CD4-positive, alpha-beta T cell (primary cell): ENCODE measurements around the gene OR2AT4. TPM values are rescaled to one million over a fixed set of nuclear protein-coding genes. Genes with fewer than 3 reads are reported as not detected.

Source experiments
- ATAC-seq: fragments of 200-7000 bp; cut with Tn5 transposase; one replicate; pipeline ENCODE4 v1.10.0; 2022; ENCODE audit warnings: mild to moderate bottlenecking; ENCODE audit not compliant: poor library complexity
- CTCF ChIA-PET: fragments of 350-600 bp; sonication (Branson Sonifier 250); formaldehyde crosslinking; loops from one replicate; lab custom pipeline; 2021; ENCODE audit warnings: antibody characterized with exemption, inconsistent platforms; lab: Charles Lee
- POLR2A ChIA-PET: fragments of 350-600 bp; sonication (Branson Sonifier 250); formaldehyde crosslinking; loops from one replicate; lab custom pipeline; 2021; ENCODE audit warnings: antibody characterized with exemption, inconsistent platforms; lab: Charles Lee
- DNase-seq, 14 experiments: peaks; one replicate each; pipeline ENCODE4 v3.0.0-alpha.2; 2013 to 2020; ENCODE audit warnings: mixed read lengths in 2 of 14
- H3K27ac ChIP-seq, 2 donors: one replicate each; pipeline versions ENCODE4 v1.5.1 to v1.7.0; 2013; ENCODE audit warnings: low read length in 2 of 2, low read depth in 1 of 2, mild to moderate bottlenecking in 1 of 2
- H3K27me3 ChIP-seq, 2 experiments: 1 replicate in 1 of 2; 2 replicates in 1 of 2; pipeline versions ENCODE4 v1.6.1 to v1.7.0; 2013; ENCODE audit warnings: low read length in 2 of 2, control low read depth in 1 of 2, mild to moderate bottlenecking in 1 of 2, moderate library complexity in 1 of 2; ENCODE audit not compliant: insufficient read depth in 2 of 2, control insufficient read depth in 1 of 2
- H3K36me3 ChIP-seq: one replicate; pipeline ENCODE4 v1.6.1; 2013; ENCODE audit warnings: low read length, control low read depth; ENCODE audit not compliant: insufficient read depth
- H3K4me1 ChIP-seq: one replicate; pipeline ENCODE4 v1.6.1; 2013; ENCODE audit warnings: low read length, control low read depth; ENCODE audit not compliant: insufficient read depth
- H3K4me3 ChIP-seq: one replicate; pipeline ENCODE4 v1.5.1; 2013; ENCODE audit warnings: mild to moderate bottlenecking, low read length, moderate library complexity
- H3K9me3 ChIP-seq, 2 experiments: 1 replicate in 1 of 2; 2 replicates in 1 of 2; pipeline versions ENCODE4 v1.6.1 to v1.7.0; 2013; ENCODE audit warnings: low read length in 2 of 2, mild to moderate bottlenecking in 2 of 2, control low read depth in 1 of 2, moderate library complexity in 1 of 2; ENCODE audit not compliant: control insufficient read depth in 1 of 2, insufficient read depth in 1 of 2
- H3K27ac Mint-ChIP-seq: one replicate; pipeline ENCODE4 v1.8.0; 2020; ENCODE audit warnings: mixed read lengths
- H3K27me3 Mint-ChIP-seq: one replicate; pipeline ENCODE4 v1.8.0; 2021; ENCODE audit warnings: mixed read lengths
- H3K36me3 Mint-ChIP-seq: one replicate; pipeline ENCODE4 v1.8.0; 2021; ENCODE audit warnings: low read depth, mixed read lengths
- H3K4me1 Mint-ChIP-seq: one replicate; pipeline ENCODE4 v1.8.0; 2021; ENCODE audit warnings: low read depth, mixed read lengths
- H3K4me3 Mint-ChIP-seq: one replicate; pipeline ENCODE4 v1.8.0; 2020; ENCODE audit warnings: mild to moderate bottlenecking, mixed read lengths
- H3K9me3 Mint-ChIP-seq: one replicate; pipeline ENCODE4 v1.8.0; 2020; ENCODE audit warnings: mixed read lengths
- CTCF ChIP-seq: fragments of 200-600 bp; IDR thresholded peaks from one replicate; pipeline ENCODE4 v1.8.0; 2022; ENCODE audit warnings: antibody characterized with exemption, mild to moderate bottlenecking
- intact Hi-C, 2 experiments: fragments of 100-400 bp; cut with DNase I in 1 of 2; cut with micrococcal nuclease in 1 of 2; formaldehyde crosslinking; loops; one replicate each; pipeline versions ENCODE4 v1.15.1 to v1.9.0; 2023 to 2025; cut with DNase I, micrococcal nuclease
- total RNA-seq, 174 experiments: library from RNA in 2 of 174; stranded (reverse) in 2 of 174; gene quantifications; one replicate each; pipeline ENCODE4 v1.2.3 and lab custom pipeline; 2021 to 2026

OR2AT4 gene
- total RNA-seq, 2 experiments from 2014 or later = not detected

GRCh38 chr11:75087319-75088305, 9.1 kb downstream of the OR2AT4 start:
- no peaks in the 10 kb centered on the region for H3K36me3 Mint-ChIP-seq
- Histone ChIP-seq H3K4me3 (no peak overlapping the region), H3K27ac (no peak overlapping the region), H3K36me3 (no peaks in the 10 kb centered on the region), H3K9me3 (peaks cover under 1 to 10% of the 10 kb centered on the region in 2 experiments), H3K27me3 (peaks cover 16 to 20% of the 10 kb centered on the region in 2 experiments), H3K4me1 (no peaks in the 10 kb centered on the region)
- no peak overlapping the region for H3K4me3 Mint-ChIP-seq
- no peak for DNase-seq
- H3K27me3 Mint-ChIP-seq = peaks cover 48% of the 10 kb centered on the region
- CTCF ChIA-PET = no interaction called here
- H3K9me3 Mint-ChIP-seq = peaks cover 6% of the 10 kb centered on the region
- no peak for TF ChIP-seq CTCF
- no peaks in the 10 kb centered on the region for H3K4me1 Mint-ChIP-seq
- no peak overlapping the region for H3K27ac Mint-ChIP-seq
- intact Hi-C loops = no loop called here
- no peak for ATAC-seq
- POLR2A ChIA-PET = no interaction called here

GRCh38 chr11:75084883-75085282, 11.8 kb downstream of the OR2AT4 start:
- no peak overlapping the region for H3K27ac ChIP-seq
- Mint-ChIP-seq H3K27ac (no peak overlapping the region), H3K27me3 (peaks cover 57% of the 10 kb centered on the region), H3K36me3 (no peaks in the 10 kb centered on the region), H3K4me3 (no peak overlapping the region), H3K4me1 (no peaks in the 10 kb centered on the region), H3K9me3 (no peaks in the 10 kb centered on the region)
- peaks cover 12 to 25% of the 10 kb centered on the region in 2 experiments for H3K27me3 ChIP-seq
- no peak for TF ChIP-seq CTCF
- POLR2A ChIA-PET = no interaction called here
- H3K9me3 ChIP-seq = no peaks in the 10 kb centered on the region
- no peak for ATAC-seq
- no peak for DNase-seq
- no peak overlapping the region for H3K4me3 ChIP-seq
- CTCF ChIA-PET = no interaction called here
- H3K36me3 ChIP-seq = no peaks in the 10 kb centered on the region
- no peaks in the 10 kb centered on the region for H3K4me1 ChIP-seq
- intact Hi-C loops = no loop called here

- ATAC-seq (no peak), DNase-seq (no peak)
- Histone ChIP-seq H3K4me1 (no peaks in the 10 kb centered on the region), H3K27me3 (peaks cover 3 to 25% of the 10 kb centered on the region in 2 experiments), H3K27ac (no peak overlapping the region), H3K4me3 (no peak overlapping the region), H3K9me3 (no peaks in the 10 kb centered on the region), H3K36me3 (no peaks in the 10 kb centered on the region)
- peaks cover 54% of the 10 kb centered on the region for H3K27me3 Mint-ChIP-seq
- TF ChIP-seq CTCF = no peak
- ChIA-PET POLR2A (no interaction called here), CTCF (no interaction called here)
- H3K27ac Mint-ChIP-seq = no peak overlapping the region
- no peaks in the 10 kb centered on the region for H3K4me1 Mint-ChIP-seq
- intact Hi-C loops = no loop called here
- H3K9me3 Mint-ChIP-seq = no peaks in the 10 kb centered on the region
- H3K36me3 Mint-ChIP-seq = no peaks in the 10 kb centered on the region
- no peak overlapping the region for H3K4me3 Mint-ChIP-seq
Measured at GRCh38 chr11:75083217-75083605, 13.5 kb downstream of the OR2AT4 start.
